SK-MEL-5 (cell line): ENCODE measurements around the gene GMPPA. TPM values are rescaled to one million over a fixed set of nuclear protein-coding genes. Genes with fewer than 3 reads are reported as not detected.

ENCODE experiments used
- DNase-seq: peaks from one replicate; pipeline ENCODE4 v3.0.0-alpha.2; 2016; ENCODE audit warnings: low read depth, low spot score
- in situ Hi-C: cut with HindIII; loops from 2 replicates; pipeline ENCODE4 v1.10.0; 2016; ENCODE audit warnings: low sequenced_read_pairs, high pct_unique_total_duplicates, low pct_unique_long_range_greater_than_20kb
- total RNA-seq: library from RNA; depleted of rRNA; stranded (reverse); fragments of >200 nt; shearing (Covaris generic); gene quantifications from 2 replicates; pipeline ENCODE4 v1.2.3, GENCODE V29; 2014

GMPPA gene
- total RNA-seq, 1 experiment from 2014 or later = 64.8 TPM

- DNase-seq = no peak
- in situ Hi-C loops = no loop called here
Observed at GRCh38 chr2:219525533-219526232, 27.0 kb downstream of the GMPPA start.

GRCh38 chr2:219526320-219527075 lies 27.8 kb downstream of the GMPPA start:
- no peak for DNase-seq
- in situ Hi-C loops = no loop called here

- in situ Hi-C loops = no loop called here
- no peak for DNase-seq
Observed at GRCh38 chr2:219527076-219527394, 28.3 kb downstream of the GMPPA start.

- in situ Hi-C loops = no loop called here
- DNase-seq = no peak
Observed at GRCh38 chr2:219527472-219527871, 28.8 kb downstream of the GMPPA start.

- DNase-seq = peak; percentile 82
- in situ Hi-C loops = no loop called here
Observed at GRCh38 chr2:219530048-219530963, 31.6 kb downstream of the GMPPA start.

- in situ Hi-C loops = no loop called here
- no peak for DNase-seq
Observed at GRCh38 chr2:219531639-219532377, 33.1 kb downstream of the GMPPA start.

GRCh38 chr2:219532378-219532649 lies 33.6 kb downstream of the GMPPA start:
- in situ Hi-C loops = no loop called here
- DNase-seq = no peak

GRCh38 chr2:219533930-219534661 lies 35.4 kb downstream of the GMPPA start:
- in situ Hi-C loops = no loop called here

GRCh38 chr2:219536425-219536824 lies 37.7 kb downstream of the GMPPA start:
- no peak for DNase-seq
- in situ Hi-C loops = no loop called here

More at GRCh38 chr2:219533930-219534661, 35.4 kb downstream of the GMPPA start:
- DNase-seq = no peak

GRCh38 chr2:219536967-219537366 lies 38.3 kb downstream of the GMPPA start:
- DNase-seq = no peak
- in situ Hi-C loops = no loop called here

GRCh38 chr2:219537657-219538488 lies 39.2 kb downstream of the GMPPA start:
- in situ Hi-C loops = no loop called here
- DNase-seq = peak; percentile 65

- in situ Hi-C loops = no loop called here
Observed at GRCh38 chr2:219538504-219538951, 39.8 kb downstream of the GMPPA start.

GRCh38 chr2:219538956-219539788 lies 40.5 kb downstream of the GMPPA start:
- in situ Hi-C loops = no loop called here
- no peak for DNase-seq

More at GRCh38 chr2:219538504-219538951, 39.8 kb downstream of the GMPPA start:
- peak; percentile 32 for DNase-seq

- in situ Hi-C loops = no loop called here
- DNase-seq = no peak
Observed at GRCh38 chr2:219539926-219540678, 41.4 kb downstream of the GMPPA start.
